Measurements from ENCODE around the gene ARIH2. TPM values are rescaled to one million over a fixed set of nuclear protein-coding genes. Genes with fewer than 3 reads are reported as not detected.

The ARIH2 gene
- total and polyA plus RNA-seq, 2 of the 8 experiments (the other 6 are each of a cell fraction or from before 2014, with no cell fraction given) = 72.9 to 136 TPM

- H4K8ac ChIP-seq (ENCODE audit: extremely low read depth, insufficient read depth, low read length) = no peak overlapping the region
- H4K20me1 ChIP-seq (replicated peaks in 1 of 2; ENCODE audit: control insufficient read depth in 1 of 2, insufficient read depth in 2 of 2, low read length in 2 of 2) = no peaks in the 10 kb centered on the region
- no peak overlapping the region for H2BK12ac ChIP-seq (ENCODE audit: low read depth, low read length)
- no peaks in the 10 kb centered on the region for H3K79me2 ChIP-seq (ENCODE audit: control insufficient read depth in 1 of 2, insufficient read depth in 2 of 2, low read length in 2 of 2)
- no peak overlapping the region for H3K18ac ChIP-seq (ENCODE audit: extremely low read depth, low read length)
- H2BK15ac ChIP-seq (ENCODE audit: low read length) = no peak overlapping the region
- ChIA-PET POLR2A (ENCODE audit: partially characterized antibody) (interaction anchor here (0.7 kb wide), 1 partner anchor 11 kb away, joined by 4 read pairs; no protein-coding TSS in a partner anchor), CTCF (ENCODE audit: partially characterized antibody) (interaction anchor here (0.7 to 1.3 kb wide), 3 partner anchors 9 to 51 kb away, joined by 3 to 4 read pairs (median 3); no protein-coding TSS in a partner anchor)
- FAIRE-seq (no peak), DNase-seq (ENCODE audit: low read depth in 1 of 2, low spot score in 2 of 2) (no peak)
- H3K4me2 ChIP-seq (ENCODE audit: insufficient read depth in 1 of 2, low read depth in 2 of 2, low read length in 2 of 2) = no peak overlapping the region
- no peak overlapping the region for H2BK5ac ChIP-seq (ENCODE audit: low read depth, low read length)
- no peak overlapping the region for H2BK120ac ChIP-seq (replicated peaks; ENCODE audit: low read depth, low read length)
- H3K23me2 ChIP-seq (ENCODE audit: low read depth, low read length) = no peaks in the 10 kb centered on the region
- WGBS, 2 experiments (ENCODE audit: extremely low coverage in 1 of 2, insufficient coverage in 1 of 2, insufficient read length in 1 of 2, insufficient replicate concordance in 2 of 2, low coverage in 1 of 2, low lambda C conversion rate in 2 of 2, missing lambda C conversion rate in 1 of 2) = 96% methylated on average over 5 of the region's 5 CpGs; no CpG with 5 or more reads in 1 of the 2 experiments
- no peak overlapping the region for H2AFZ ChIP-seq (ENCODE audit: low read length)
- H3K4me1 ChIP-seq (replicated peaks in 1 of 4; ENCODE audit: control insufficient read depth in 3 of 4, insufficient read depth in 4 of 4, low read length in 3 of 4) = no peaks in the 10 kb centered on the region
- no peak overlapping the region for H2BK20ac ChIP-seq (ENCODE audit: low read length)
- H3K36me3 ChIP-seq (ENCODE audit: control insufficient read depth in 2 of 4, insufficient read depth in 4 of 4, low read length in 3 of 4) = no peaks in the 10 kb centered on the region
- H3K9ac ChIP-seq (replicated peaks in 1 of 4; ENCODE audit: extremely low read depth in 1 of 4, low read depth in 3 of 4, low read length in 3 of 4) = no peak overlapping the region
- H3K56ac ChIP-seq (replicated peaks; ENCODE audit: insufficient read length, low read depth, low read length) = no peak overlapping the region
- H3K4ac ChIP-seq (replicated peaks; ENCODE audit: insufficient read length, low read depth, low read length) = no peak overlapping the region
- H3K14ac ChIP-seq (ENCODE audit: insufficient read length) = no peak overlapping the region
- H2AK5ac ChIP-seq (ENCODE audit: low read depth, low read length) = no peak overlapping the region
- no peaks in the 10 kb centered on the region for H3K79me1 ChIP-seq (ENCODE audit: low read depth, low read length)
- H3K27me3 ChIP-seq (replicated peaks in 1 of 4; ENCODE audit: control insufficient read depth in 3 of 4, extremely low read depth in 1 of 4, insufficient read depth in 3 of 4, low read length in 3 of 4) = no peaks in the 10 kb centered on the region
- no peak overlapping the region for H4K5ac ChIP-seq (ENCODE audit: insufficient read length, low read depth, low read length)
- H3K27ac ChIP-seq (ENCODE audit: low read depth, low read length) = no peak overlapping the region
- no peaks in the 10 kb centered on the region for H3K9me3 ChIP-seq (ENCODE audit: insufficient read depth in 2 of 2, low read depth in 1 of 2, low read length in 1 of 2)
- no peak overlapping the region for H3K4me3 ChIP-seq (ENCODE audit: extremely low read depth in 1 of 4, insufficient read depth in 2 of 4, low read depth in 3 of 4, low read length in 4 of 4)
- H4K91ac ChIP-seq (replicated peaks; ENCODE audit: insufficient read length, low read length) = no peak overlapping the region
- no peak overlapping the region for H3K23ac ChIP-seq (ENCODE audit: insufficient read length)
- TF ChIP-seq GABPA (IDR thresholded peaks at IDR 0.05; ENCODE audit: borderline replicate concordance, insufficient read depth, low read length) = no peak
- no peak for TF ChIP-seq NRF1 (IDR thresholded peaks at IDR 0.05; ENCODE audit: low read depth, low read length)
- no peak for TF ChIP-seq SP2 (IDR thresholded peaks at IDR 0.05; ENCODE audit: low read length)
- TF ChIP-seq CREB1 (IDR thresholded peaks at IDR 0.05) = no peak
- no peak for TF ChIP-seq KDM5A (IDR thresholded peaks at IDR 0.05; ENCODE audit: low read length)
- TF ChIP-seq ASH2L (IDR thresholded peaks at IDR 0.05; ENCODE audit: low read length) = no peak
- TF ChIP-seq JUN (IDR thresholded peaks at IDR 0.05; ENCODE audit: low read depth, low read length) = no peak
- TF ChIP-seq MAFK (IDR thresholded peaks at IDR 0.05; ENCODE audit: low read depth, low read length) = no peak
Observed at GRCh38 chr3:48881652-48882114, 37.0 kb upstream of the ARIH2 start.

Measured in H1 (cell line).